ENCODE data around the gene MYO1D. TPM values are rescaled to one million over a fixed set of nuclear protein-coding genes. Genes with fewer than 3 reads are reported as not detected.

Gene MYO1D
- total and polyA plus RNA-seq, 2 donors (not counting 3 experiments of a cell fraction or from before 2014, with no cell fraction given): 37.8 to 85.5 TPM

DNA sequence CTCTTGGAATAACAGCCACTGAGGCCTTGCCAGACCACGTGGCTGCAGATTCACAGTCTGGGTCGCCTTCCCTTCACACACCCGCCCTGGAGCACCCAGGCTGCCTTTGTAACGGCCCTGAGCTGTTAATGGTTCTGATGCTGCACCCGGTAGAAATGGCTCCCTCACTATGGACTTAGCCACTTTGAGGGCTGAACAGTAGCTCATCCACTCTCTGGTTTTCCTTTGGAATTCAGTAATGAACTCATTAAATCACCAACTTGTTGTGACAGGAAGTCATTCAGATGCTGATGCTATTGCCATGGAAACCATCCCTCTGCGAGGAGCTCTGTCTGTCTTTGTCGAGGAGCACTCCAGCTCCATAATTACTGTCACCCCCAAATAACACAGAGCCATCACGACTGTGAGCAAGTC lies 330.9 kb downstream of the MYO1D start:
- Histone ChIP-seq H2AFZ (ENCODE audit: low read depth, low read length) (no peak overlapping the region), H3K79me2 (ENCODE audit: control insufficient read depth, insufficient read depth, low read length) (no peaks in the 10 kb centered on the region), H3K4me1 (ENCODE audit: control insufficient read depth, extremely low read depth, insufficient read depth, low read length) (peaks cover 7% of the 10 kb centered on the region), H3K36me3 (ENCODE audit: control insufficient read depth in 2 of 2, extremely low read depth in 1 of 2, insufficient read depth in 2 of 2, low read length in 2 of 2) (no peaks in the 10 kb centered on the region), H3K27ac (ENCODE audit: insufficient read depth, low read depth, low read length) (no peak overlapping the region), H3K9me1 (replicated peaks; ENCODE audit: control insufficient read depth, extremely low read depth, insufficient read depth, low read length) (no peaks in the 10 kb centered on the region), H4K20me1 (replicated peaks; ENCODE audit: control insufficient read depth, extremely low read depth, insufficient read depth, low read length) (no peaks in the 10 kb centered on the region), H3K9me3 (replicated peaks; ENCODE audit: control insufficient read depth, insufficient read depth, low read length) (no peaks in the 10 kb centered on the region), H3K4me2 (ENCODE audit: insufficient read depth, low read length) (no peak overlapping the region), H3K27me3 (ENCODE audit: control insufficient read depth in 2 of 2, insufficient read depth in 2 of 2, low read length in 2 of 2) (no peaks in the 10 kb centered on the region), H3K4me3 (replicated peaks in 1 of 3; ENCODE audit: insufficient read depth in 1 of 3, low read depth in 1 of 3, low read length in 3 of 3) (no peak overlapping the region), H3K9ac (replicated peaks; ENCODE audit: extremely low read depth, insufficient read depth, low read length) (no peak overlapping the region)
- CTCF ChIA-PET: interaction anchor here (1.1 kb wide), 1 partner anchor 10 kb away, joined by 3 read pairs; no protein-coding TSS in a partner anchor
- POLR2A ChIA-PET: no interaction called here
- intact Hi-C loops (cut with micrococcal nuclease): no loop called here
- TF ChIP-seq FOS (IDR thresholded peaks at IDR 0.05; ENCODE audit: borderline replicate concordance, insufficient read depth, low read length) (no peak), POLR2A (IDR thresholded peaks at IDR 0.05; ENCODE audit: low read depth, low read length) (no peak), POLR2AphosphoS5 (IDR thresholded peaks at IDR 0.05; ENCODE audit: insufficient read depth, low read depth, low read length) (no peak), EZH2 (IDR thresholded peaks at IDR 0.05; ENCODE audit: borderline replicate concordance, low read depth, low read length, severe bottlenecking) (no peak), JUN (IDR thresholded peaks at IDR 0.05; ENCODE audit: borderline replicate concordance, insufficient read depth, insufficient read length, low read depth) (no peak), CTCF (IDR thresholded peaks at IDR 0.05; ENCODE audit: extremely low read depth in 1 of 2, insufficient read depth in 1 of 2, low read depth in 1 of 2, low read length in 2 of 2) (no peak), MAX (IDR thresholded peaks at IDR 0.05; ENCODE audit: insufficient read depth, insufficient read length) (no peak), GATA2 (IDR thresholded peaks at IDR 0.05; ENCODE audit: insufficient read depth, insufficient read length, low read depth, low read length) (no peak), MYC (IDR thresholded peaks at IDR 0.05; ENCODE audit: low read depth, low read length) (no peak)
- FAIRE-seq: no peak
- BruUV-seq (replicated peaks): no TSS peak
- DNase-seq (ENCODE audit: low read depth, low spot score): no peak
- dilution Hi-C loops (cut with MboI; ENCODE audit: extremely low pct_ligation_motif_present, low sequenced_read_pairs): no loop called here
